GM21786 (cell line): Measurements from ENCODE around the gene POLE.

Experiments used
- ATAC-seq: cut with Tn5 transposase; IDR thresholded peaks from one replicate; pipeline ENCODE4 v1.9.1; 2021; ENCODE audit not compliant: unreplicated experiment

Gene POLE

DNA sequence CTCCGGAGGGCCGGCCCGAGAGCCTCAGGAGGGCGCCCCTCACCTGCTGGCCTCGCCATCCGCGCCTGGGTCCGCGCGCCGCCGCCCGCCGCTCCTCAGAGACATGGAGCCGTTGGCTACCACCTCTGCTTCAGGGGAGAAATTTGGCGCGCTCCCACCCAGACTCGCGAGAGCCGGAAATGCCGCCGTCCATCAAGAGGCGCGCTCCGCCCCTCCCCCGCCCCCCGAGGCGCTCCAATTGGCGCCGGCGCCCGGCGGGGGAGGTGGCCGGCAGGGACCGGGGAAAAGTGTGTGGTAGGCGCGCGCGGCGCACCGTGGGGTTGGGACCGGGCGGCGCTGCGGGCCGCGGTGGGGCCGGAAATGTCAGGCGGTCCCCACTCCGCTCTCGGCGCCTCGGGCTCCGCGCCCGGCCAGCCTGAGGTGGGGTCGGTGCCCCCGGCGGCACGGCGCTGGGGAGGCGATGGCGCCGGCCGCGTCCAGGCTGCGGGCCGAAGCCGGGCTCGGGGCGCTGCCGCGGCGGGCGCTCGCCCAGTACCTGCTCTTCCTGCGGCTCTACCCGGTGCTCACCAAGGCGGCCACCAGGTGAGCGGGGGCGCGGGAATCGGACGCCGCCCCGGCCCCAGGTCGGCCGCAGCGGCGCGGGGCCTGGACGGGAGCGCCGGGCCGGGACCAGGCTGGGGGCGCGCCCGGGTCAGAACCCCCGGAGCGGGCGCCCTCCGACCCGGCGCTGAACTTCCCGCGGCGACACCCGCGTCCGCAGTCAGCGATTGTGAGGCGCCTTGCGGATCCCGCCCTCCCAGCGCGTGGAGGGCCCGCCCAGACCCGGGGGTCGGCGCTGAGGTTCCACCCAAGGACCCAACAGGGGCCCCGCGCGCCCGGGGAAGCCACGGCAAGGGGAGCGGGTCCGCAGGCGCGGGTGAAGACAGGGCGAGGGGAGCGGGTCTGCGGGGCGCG, at the start of gene POLE, which contains the start of gene PXMP2:
POLE (minus strand) TSS at position 132 of the 954 bp plus-strand sequence; CDS start at position 105, 27 bp downstream.
PXMP2 (plus strand) TSS at position 377 of the 954 bp plus-strand sequence; CDS start at position 461, 84 bp downstream.
- ATAC-seq, result peak; percentile 94

GRCh38 chr12:132736913-132737312, 49.8 kb upstream of the POLE start:
- no peak for ATAC-seq

- no peak for ATAC-seq
Observed at GRCh38 chr12:132736378-132736777, 49.2 kb upstream of the POLE start.

GRCh38 chr12:132735496-132735895, 48.4 kb upstream of the POLE start:
- ATAC-seq, result no peak

DNA sequence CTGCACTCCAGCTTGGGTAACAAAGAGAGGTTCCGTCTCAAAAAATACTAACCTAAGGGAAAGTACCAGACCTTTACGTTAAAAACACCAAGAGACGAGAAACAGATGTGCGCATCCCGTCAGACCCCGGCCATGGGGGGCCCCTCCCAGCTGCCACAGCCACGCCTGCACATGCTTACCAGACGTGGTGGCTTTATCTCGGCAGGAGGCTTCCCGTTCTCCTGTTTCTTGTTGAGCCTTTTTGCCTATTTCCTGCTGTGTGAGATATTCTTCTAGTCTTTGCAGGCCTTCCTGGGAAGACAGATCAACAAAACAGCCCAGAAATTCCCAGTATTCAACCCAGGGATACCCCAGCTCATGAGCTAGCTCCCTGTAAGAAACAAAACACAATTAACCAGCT, 47.1 kb upstream of the POLE start:
- ATAC-seq, result no peak

GRCh38 chr12:132731574-132731973, 44.4 kb upstream of the POLE start:
- no peak for ATAC-seq

DNA sequence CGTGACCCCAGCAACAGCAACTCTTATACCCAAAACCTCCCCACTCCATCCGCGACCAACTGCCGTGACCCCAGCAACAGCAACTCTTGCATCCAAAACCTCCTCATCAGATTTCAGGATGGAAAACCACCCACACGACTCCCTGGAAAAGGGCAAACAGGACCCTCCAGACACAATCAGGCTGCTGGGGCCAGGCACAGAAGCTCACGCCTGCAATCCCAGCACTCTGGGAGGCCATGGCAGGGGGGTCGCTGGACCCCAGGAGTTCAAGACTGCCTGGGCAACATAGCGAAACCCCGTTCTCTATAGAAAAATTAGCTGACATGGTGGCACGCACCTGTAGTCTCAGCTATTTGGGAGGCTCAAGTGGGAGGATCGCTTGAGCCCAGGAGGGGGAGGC, 43.2 kb upstream of the POLE start:
- no peak for ATAC-seq

- ATAC-seq, result no peak
Observed at GRCh38 chr12:132729541-132730320, 42.6 kb upstream of the POLE start.

GRCh38 chr12:132728502-132728901, 41.4 kb upstream of the POLE start:
- ATAC-seq, result no peak

DNA sequence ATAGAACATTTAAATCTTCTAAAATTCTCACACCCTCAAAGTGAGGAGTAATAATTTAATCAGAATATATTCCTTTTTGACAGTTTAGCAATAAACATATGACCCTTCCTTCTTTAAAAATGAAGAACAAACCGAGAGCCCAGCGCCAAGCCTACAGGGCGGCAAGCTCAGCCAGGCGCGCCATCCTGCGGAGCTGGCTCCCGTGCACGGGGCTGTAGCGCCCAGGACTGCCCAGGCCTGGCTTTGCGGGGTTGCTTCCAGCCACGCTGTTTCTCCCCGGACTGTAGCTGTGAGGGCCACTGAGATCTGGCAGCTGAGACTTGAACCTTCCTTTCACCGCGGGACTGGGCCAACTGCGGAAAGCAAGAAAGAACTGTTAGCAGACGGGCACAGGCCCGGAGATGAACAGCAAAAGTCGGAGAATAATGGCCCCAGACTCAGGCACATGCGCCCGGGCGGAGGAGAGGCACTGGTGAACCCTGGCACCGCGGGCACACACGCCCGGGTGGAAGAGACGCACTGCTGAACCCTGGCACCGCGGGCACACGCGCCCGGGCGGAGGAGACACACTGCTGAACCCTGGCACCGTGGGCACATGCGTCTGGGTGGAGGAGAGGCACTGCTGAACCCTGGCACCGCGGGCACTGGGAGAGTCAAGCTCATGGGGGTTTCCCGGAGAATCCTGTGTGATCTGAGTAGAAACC, 40.1 kb upstream of the POLE start:
- no peak for ATAC-seq

GRCh38 chr12:132726386-132726785, 39.2 kb upstream of the POLE start:
- ATAC-seq, result no peak

- ATAC-seq, result no peak
Observed at GRCh38 chr12:132724506-132725241, 37.5 kb upstream of the POLE start.

DNA sequence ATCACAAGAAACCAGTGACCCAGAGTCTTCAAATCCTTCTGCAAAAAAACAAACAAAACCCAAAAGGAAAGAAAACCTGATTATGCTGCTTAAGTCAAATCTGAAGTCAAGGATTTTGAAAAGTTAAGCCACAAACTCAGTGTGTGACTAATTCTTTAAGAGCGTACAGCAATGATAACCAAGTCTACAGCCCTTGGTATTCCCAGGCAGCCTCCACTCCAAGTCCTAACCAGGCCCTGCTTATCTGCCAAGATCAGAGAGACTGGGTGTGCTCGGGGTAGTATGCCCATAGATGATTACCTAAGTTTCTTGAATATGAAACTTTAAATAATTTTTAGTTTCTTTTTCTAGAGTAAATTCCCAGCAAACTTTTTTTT, 36.6 kb upstream of the POLE start:
- no peak for ATAC-seq

DNA sequence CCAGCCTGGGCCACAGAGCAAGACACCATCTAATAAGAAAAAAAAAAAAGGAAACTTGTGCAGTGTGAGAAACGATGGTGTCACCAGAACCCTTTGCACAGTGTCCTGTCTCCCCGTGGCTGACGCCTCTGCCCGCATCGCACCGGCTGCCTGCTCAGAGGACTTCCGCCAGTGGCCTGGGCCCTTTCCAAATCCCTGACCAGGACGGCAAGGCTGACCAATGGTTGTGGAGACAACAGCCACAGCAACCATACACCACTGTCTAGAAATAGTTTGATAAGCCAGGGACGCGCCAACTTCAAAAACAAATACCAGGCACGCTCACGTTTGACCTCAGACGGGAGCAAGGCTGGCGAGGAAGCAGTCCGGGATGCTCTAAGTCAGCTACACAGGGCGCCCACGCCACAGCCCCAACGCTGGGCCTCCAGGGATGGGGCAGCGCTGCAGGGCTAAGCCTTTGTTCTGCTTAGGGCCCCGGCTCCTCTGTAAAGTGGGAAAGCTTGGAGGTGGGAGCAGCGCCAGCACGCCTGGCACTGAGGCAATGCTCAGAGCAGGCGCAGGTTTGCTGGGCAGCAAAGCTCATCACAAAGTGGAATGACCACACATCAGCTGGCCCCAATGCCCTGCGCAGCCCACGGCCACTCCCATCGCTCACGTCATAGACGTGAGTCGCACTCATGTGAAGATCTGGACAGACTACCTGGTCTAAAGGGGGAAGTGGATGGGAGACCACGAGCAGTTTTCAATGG, 36.0 kb upstream of the POLE start:
- no peak for ATAC-seq

DNA sequence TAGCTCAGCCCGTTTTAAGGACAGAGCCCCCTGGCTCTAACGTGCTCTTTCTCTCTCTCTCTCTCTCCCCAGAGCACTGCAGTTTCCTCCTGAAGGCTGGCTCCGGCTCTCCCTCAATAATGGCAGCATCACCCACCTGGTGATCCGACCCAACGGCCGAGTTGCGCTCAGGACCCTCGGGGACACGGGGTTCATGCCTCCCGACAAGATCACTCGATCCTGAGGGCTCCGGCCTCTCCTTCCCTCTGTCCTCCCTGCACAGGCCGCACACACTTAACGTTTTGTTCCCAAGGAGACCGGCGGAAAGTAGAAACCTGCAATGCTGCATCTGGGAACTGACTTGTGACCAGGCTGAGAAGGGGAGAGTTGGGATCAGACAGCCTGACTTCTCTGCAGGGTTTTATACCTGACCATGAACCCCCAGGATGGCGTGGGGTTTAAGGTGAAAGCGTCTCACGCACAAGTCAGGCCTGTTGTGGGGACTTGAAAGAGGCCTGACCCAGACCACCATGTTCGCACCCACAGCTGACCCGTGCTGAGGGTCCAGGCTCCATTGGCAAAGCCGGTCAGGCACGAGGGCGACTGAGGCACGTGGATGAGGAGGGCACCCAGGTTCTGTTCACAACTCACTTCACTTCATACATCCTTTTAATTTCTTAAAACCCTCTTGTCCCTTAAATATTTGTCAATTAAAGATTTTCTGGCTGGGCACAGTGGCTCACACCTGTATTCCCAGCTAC, 33.6 kb upstream of the POLE start:
- ATAC-seq, result no peak

- ATAC-seq, result no peak
Observed at GRCh38 chr12:132719954-132720324, 32.8 kb upstream of the POLE start.

- no peak for ATAC-seq
Observed at GRCh38 chr12:132719141-132719953, 32.2 kb upstream of the POLE start.

- ATAC-seq, result no peak
Observed at GRCh38 chr12:132718644-132719043, 31.5 kb upstream of the POLE start.
